T-helper 1 cell treated with Interleukin-12 subunit alpha and Interleukin-12 subunit beta and Interleukin-4 antibody, amounts not matched to agents 30 μg/mL and 1 μg/mL, for 36 hours (primary cell): ENCODE measurements around the gene ZNF853.
A peak's percentile ranks its signal among the peaks of the same experiment; 100 is the strongest.
"Not testable (repeated sequence)": the region's sequence is repeated elsewhere in the genome, so short reads cannot be mapped to it uniquely, and the experiment has no call there.

ENCODE experiments used
- H3K27ac Mint-ChIP-seq: one replicate; pipeline ENCODE4 v1.8.0; 2021; ENCODE audit warnings: mild to moderate bottlenecking, mixed read lengths
- H3K27me3 Mint-ChIP-seq: one replicate; pipeline ENCODE4 v1.8.0; 2021; ENCODE audit warnings: low read depth, mixed read lengths
- H3K36me3 Mint-ChIP-seq: one replicate; pipeline ENCODE4 v1.8.0; 2021; ENCODE audit warnings: low read depth, mixed read lengths
- H3K4me1 Mint-ChIP-seq: one replicate; pipeline ENCODE4 v1.8.0; 2021; ENCODE audit warnings: low read depth, mixed read lengths
- H3K4me3 Mint-ChIP-seq: one replicate; pipeline ENCODE4 v1.8.0; 2021; ENCODE audit warnings: mild to moderate bottlenecking, moderate library complexity, mixed read lengths
- H3K9me3 Mint-ChIP-seq: one replicate; pipeline ENCODE4 v1.8.0; 2021; ENCODE audit warnings: mixed read lengths

ZNF853 gene

DNA sequence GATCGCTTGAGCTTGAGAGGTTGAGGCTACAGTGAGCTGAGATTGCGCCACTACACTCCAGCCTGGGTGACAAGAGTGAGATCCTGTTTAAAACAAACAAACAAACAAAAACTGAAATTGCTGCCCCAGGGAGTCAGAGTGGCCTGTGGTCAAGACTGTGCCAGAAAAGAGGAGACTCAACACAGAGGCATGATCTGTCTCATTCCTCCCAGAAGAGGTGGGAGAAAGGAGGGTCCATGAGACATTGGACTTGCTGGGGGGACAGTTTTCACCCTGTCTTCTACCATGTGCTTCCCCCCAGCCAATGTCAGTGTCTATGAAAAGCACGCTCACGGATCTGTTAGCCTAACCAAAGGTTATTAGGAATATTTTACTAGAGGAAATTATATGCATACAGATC lies 3.2 kb downstream of the ZNF853 start:
- Mint-ChIP-seq H3K27ac (peak overlapping the region; percentile 15), H3K27me3 (peaks cover 29% of the 10 kb centered on the region), H3K36me3 (peaks cover 4% of the 10 kb centered on the region), H3K4me1 (peaks cover 9% of the 10 kb centered on the region), H3K9me3 (no peaks in the 10 kb centered on the region), H3K4me3 (no peak overlapping the region)

DNA sequence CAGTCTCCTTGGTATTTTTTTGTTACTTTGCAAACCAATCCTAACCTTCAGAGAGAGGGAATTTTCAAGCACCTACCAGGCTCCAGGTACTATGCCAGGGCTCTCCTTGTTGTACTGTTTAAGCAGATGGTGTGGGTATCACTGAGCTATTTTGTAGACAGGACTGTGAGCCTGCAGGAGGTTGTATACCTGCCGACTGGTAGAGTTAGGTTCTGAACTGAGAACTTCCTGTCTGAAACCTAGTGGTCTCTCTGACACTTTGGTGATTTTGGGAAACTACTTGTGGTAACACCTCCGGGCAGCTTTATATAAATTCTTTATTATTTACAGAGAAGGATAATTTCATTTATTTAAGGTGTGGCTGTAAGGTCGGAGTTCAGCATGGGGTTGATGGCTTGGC lies 4.6 kb downstream of the ZNF853 start:
- peaks cover 1% of the 10 kb centered on the region for H3K36me3 Mint-ChIP-seq
- peaks cover 18% of the 10 kb centered on the region for H3K4me1 Mint-ChIP-seq
- H3K4me3 Mint-ChIP-seq = no peak overlapping the region

DNA sequence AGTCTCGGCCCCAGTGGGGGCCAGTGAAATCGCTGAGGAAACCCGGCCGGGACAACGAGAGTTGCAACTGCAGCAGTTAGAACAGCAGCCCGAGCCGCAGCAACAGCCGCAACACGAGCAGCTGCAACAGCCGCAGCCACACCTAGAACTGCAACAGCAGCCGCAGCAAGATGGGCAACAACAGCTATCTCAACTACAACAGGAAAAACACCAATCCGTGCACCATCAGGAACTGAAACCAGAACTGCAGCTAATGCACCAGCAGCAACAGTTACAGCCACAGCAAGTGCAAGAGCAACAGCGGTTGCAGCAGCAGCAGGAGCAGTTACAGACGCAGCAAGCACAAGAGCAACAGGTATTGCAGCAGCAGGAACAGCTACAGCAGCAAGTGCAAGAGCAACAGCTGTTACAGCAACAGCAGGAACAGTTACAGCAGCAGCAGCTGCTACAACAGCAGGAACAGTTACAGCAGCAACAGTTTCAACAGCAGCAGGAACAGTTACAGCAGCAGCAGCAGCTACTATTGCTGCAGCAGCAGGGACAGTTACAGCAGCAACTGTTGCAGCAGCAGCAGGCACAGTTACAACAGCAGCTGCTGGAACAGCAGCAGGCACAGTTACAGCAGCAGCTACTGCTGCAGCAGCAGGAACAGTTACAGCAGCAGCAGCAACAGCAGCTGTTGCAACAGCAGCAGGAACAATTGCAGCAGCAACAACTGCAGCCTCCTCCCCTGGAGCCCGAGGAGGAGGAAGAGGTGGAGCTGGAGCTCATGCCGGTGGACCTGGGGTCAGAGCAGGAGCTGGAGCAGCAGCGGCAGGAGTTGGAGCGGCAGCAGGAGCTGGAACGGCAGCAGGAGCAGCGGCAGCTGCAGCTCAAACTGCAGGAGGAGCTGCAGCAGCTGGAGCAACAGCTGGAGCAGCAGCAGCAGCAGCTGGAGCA lies 6.1 kb downstream of the ZNF853 start:
- Mint-ChIP-seq H3K4me1 (peaks cover 18% of the 10 kb centered on the region), H3K27ac (no peak overlapping the region), H3K9me3 (no peaks in the 10 kb centered on the region), H3K36me3 (peaks cover 1% of the 10 kb centered on the region), H3K4me3 (no peak overlapping the region), H3K27me3 (peaks cover 15% of the 10 kb centered on the region)

More for the DNA sequence above, 4.6 kb downstream of the ZNF853 start:
- Mint-ChIP-seq H3K27ac (no peak overlapping the region), H3K27me3 (peaks cover 19% of the 10 kb centered on the region), H3K9me3 (no peaks in the 10 kb centered on the region)

DNA sequence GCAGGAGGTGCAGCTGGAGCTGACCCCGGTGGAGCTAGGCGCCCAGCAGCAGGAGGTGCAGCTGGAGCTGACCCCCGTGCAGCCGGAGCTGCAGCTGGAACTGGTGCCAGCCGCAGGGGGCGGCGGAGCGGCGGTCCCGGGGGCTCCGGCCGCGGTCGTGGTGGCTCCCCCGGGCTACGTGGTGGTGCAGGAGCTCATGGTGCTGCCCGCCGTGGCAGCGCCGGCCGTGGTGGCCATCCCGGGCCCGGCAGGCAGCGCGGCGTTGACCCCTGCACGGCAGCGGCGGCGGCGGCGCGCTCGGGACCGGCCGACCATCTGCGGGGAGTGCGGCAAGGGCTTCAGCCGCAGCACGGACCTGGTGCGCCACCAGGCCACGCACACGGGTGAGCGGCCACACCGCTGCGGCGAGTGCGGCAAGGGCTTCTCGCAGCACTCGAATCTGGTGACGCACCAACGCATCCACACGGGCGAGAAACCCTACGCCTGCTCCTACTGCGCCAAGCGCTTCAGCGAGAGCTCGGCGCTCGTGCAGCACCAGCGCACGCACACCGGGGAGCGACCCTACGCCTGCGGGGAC lies 6.8 kb downstream of the ZNF853 start:
- Mint-ChIP-seq H3K27ac (no peak overlapping the region), H3K9me3 (no peaks in the 10 kb centered on the region), H3K27me3 (peaks cover 11% of the 10 kb centered on the region), H3K4me1 (peaks cover 18% of the 10 kb centered on the region), H3K4me3 (no peak overlapping the region), H3K36me3 (no peaks in the 10 kb centered on the region)

DNA sequence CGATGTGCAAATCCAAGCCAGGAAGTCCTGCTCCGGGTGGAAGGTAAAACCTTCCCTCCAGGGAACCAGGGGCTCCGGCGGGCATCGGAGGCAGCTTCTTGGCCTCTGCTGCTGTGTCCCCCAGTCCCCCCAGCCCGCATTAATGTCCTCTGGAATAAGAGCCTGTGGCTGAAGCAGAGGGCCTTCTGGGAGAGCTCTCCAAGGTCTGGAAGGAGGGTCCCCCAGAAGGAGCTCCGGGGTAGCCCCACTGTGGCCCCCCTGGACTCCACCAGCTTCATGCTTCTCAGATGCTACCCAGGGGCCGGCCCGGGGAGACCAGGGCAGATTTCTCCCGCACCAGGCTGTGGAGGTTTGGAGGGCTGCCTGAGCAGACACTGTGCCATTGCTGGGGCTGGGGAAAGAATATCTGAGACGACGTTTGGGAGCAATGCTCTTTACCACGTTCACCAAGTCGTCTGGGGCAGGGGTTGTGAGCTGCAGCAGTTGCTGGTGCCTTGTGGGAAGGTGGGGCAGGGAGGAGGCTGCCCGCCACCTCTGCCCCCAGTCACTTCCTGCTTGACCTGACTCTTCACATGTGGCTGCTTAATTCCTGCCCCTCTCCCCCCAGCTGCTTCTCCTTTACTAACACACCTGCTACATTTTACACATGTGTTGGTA lies 8.3 kb downstream of the ZNF853 start:
- peak overlapping the region; percentile 57 for H3K27ac Mint-ChIP-seq
- H3K27me3 Mint-ChIP-seq = peaks cover 4% of the 10 kb centered on the region
- no peaks in the 10 kb centered on the region for H3K9me3 Mint-ChIP-seq
- peaks cover 18% of the 10 kb centered on the region for H3K4me1 Mint-ChIP-seq
- H3K36me3 Mint-ChIP-seq = no peaks in the 10 kb centered on the region
- H3K4me3 Mint-ChIP-seq = peak overlapping the region; percentile 50

DNA sequence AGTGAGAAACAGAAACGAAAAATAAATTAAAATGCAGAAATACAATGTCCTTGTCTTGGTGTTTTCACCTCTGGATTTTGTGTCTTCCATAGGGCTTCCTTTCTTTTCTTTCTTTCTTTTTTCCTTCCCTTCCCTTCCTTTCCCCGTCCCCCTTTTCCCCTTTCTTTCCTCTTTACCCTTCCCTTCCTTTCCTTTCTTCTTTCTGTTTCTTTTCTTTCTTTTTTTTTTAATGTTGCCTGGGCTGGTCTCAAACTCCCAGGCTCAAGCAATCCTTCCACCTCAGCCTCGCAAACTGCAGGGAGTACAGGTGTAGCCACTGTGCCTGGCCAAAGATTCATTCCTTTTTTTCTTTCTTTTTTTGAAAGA lies 8.8 kb downstream of the ZNF853 start:
- peak overlapping the region; percentile 50 for H3K4me3 Mint-ChIP-seq
- H3K4me1 Mint-ChIP-seq = peaks cover 18% of the 10 kb centered on the region
- no peaks in the 10 kb centered on the region for H3K9me3 Mint-ChIP-seq
- H3K27me3 Mint-ChIP-seq = peaks cover 4% of the 10 kb centered on the region
- H3K36me3 Mint-ChIP-seq = no peaks in the 10 kb centered on the region
- H3K27ac Mint-ChIP-seq = peak overlapping the region; percentile 66

DNA sequence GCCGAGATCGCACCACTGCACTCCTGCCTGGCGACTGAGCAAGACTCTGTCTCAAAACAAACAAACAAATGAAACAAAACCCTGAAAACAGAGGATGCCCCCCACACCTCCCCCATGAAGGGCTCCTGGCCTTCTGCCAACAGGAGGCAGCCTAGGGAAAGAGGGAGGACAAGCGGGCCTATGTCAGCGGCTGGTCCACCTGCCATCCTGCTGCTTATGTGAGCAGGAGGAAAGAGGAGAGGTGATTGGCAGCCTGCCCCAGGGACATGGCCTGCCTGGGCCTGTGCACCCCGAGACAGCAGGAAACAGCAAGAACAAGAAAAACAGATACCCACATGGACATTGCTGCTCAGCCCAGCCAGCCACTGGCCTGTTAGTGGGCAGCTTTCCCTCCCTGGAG lies 12.6 kb downstream of the ZNF853 start:
- no peak overlapping the region for H3K4me3 Mint-ChIP-seq
- peaks cover 9% of the 10 kb centered on the region for H3K4me1 Mint-ChIP-seq
- no peaks in the 10 kb centered on the region for H3K36me3 Mint-ChIP-seq
- H3K9me3 Mint-ChIP-seq = no peaks in the 10 kb centered on the region
- H3K27ac Mint-ChIP-seq = no peak overlapping the region
- H3K27me3 Mint-ChIP-seq = no peaks in the 10 kb centered on the region

DNA sequence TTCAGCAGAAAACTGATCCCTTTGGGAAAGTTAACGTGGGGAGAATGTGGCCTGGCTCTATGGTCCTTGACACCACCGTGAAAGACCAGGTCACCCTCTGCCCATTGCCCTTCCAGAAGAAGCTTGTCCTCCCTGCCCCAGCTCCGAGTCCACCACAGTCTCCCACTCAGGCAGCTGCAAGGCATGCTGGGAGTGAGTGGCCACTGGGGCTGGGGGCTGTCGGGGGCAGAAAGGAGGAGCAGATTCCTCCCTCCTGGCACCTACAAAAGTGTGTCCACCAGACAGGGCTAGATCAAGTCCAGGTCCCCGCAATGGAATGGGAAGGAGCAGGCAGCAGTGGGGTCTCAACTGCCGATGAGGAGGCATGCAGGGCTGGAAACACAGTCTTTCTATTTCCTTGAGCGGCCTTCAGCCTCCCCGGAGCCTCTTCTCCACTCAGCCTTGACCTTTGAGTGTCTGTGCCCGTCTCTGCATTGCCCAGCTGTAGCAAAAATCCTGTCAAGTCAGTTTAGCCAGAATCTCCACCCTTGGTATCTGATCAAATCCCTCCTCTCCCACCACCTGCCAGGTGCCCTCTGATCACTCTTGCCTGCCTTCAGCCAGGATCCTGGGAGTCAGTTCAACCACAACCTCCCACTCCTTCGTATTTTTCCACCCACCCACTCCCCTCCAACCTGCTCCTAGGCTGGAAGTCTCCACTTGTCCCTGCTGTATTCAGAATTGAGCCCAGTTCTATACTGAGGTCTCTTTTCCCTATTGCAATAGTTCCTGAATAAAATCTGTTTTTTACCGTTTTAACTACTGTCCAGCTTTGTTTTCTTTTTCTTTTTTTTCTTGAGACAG lies 14.8 kb downstream of the ZNF853 start:
- no peaks in the 10 kb centered on the region for H3K36me3 Mint-ChIP-seq
- H3K27me3 Mint-ChIP-seq = no peaks in the 10 kb centered on the region
- H3K27ac Mint-ChIP-seq = no peak overlapping the region
- no peak overlapping the region for H3K4me3 Mint-ChIP-seq
- no peaks in the 10 kb centered on the region for H3K4me1 Mint-ChIP-seq
- H3K9me3 Mint-ChIP-seq = peaks cover 4% of the 10 kb centered on the region

DNA sequence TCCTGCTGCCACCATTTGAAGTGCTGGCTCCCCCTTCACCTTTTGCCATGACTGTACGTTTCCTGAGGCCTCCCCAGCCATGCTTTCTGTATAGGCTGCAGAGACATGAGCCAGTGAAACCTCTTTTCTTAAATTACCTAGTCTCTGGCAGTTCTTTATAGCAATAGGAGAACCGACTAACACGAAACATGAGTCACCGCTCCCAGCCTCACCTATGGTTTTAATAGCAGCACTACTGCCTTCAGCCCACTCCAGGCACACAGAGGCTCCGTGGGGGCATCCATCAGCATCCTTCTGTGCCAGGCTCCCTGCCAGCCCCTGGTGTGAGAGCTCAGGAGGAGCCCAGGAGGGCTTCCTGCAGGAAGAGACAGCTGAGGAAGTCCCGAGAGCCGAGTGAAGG lies 16.2 kb downstream of the ZNF853 start:
- Mint-ChIP-seq H3K4me3 (no peak overlapping the region), H3K4me1 (peaks cover 1% of the 10 kb centered on the region), H3K36me3 (no peaks in the 10 kb centered on the region), H3K27ac (no peak overlapping the region), H3K27me3 (no peaks in the 10 kb centered on the region), H3K9me3 (peaks cover 4% of the 10 kb centered on the region)

DNA sequence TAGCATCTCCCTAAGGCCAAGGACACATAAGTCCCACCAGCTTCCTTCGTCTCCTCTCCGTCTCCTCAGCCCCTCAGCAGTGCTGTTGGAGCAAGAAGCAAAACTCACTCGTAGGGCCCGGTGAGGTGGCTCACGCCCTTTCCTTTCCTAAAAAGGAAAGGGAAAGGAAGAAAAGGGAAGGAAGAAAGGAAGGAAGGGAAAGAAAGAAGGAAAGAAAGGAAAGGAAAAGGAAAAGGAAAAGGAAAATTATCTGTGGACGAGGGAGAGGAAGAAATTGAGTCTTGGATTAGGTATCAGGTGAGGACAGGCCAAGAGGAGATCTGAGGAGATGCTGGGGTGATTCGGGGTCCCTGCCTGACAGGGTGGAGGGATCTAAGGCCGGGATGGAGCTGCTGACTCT lies 18.6 kb downstream of the ZNF853 start:
- H3K4me1 Mint-ChIP-seq = peaks cover 7% of the 10 kb centered on the region
- peaks cover 4% of the 10 kb centered on the region for H3K9me3 Mint-ChIP-seq
- H3K27me3 Mint-ChIP-seq = no peaks in the 10 kb centered on the region
- no peak overlapping the region for H3K27ac Mint-ChIP-seq
- peaks cover 5% of the 10 kb centered on the region for H3K36me3 Mint-ChIP-seq
- no peak overlapping the region for H3K4me3 Mint-ChIP-seq

DNA sequence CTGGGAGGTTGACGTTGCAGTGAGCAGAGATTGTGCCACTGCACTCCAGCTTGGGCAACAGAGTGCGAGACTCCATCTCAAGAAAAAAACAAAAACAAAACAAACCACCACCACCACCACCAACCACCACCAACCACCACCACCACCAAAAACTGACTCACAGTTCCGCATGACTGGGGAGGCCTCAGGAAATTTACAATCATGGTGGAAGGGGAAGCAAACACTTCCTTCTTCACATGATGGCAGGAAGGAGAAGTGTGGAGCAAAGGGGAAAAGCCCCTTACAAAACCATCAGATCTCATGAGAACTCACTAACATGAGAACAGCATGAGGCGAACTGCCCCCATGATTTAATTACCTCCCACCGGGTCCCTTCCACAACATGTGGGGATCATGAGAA lies 19.6 kb downstream of the ZNF853 start:
- peaks cover 13% of the 10 kb centered on the region for H3K36me3 Mint-ChIP-seq
- H3K4me1 Mint-ChIP-seq = peaks cover 15% of the 10 kb centered on the region
- H3K27me3 Mint-ChIP-seq, H3K4me3 Mint-ChIP-seq, H3K9me3 Mint-ChIP-seq, H3K27ac Mint-ChIP-seq: not testable (repeated sequence)

DNA sequence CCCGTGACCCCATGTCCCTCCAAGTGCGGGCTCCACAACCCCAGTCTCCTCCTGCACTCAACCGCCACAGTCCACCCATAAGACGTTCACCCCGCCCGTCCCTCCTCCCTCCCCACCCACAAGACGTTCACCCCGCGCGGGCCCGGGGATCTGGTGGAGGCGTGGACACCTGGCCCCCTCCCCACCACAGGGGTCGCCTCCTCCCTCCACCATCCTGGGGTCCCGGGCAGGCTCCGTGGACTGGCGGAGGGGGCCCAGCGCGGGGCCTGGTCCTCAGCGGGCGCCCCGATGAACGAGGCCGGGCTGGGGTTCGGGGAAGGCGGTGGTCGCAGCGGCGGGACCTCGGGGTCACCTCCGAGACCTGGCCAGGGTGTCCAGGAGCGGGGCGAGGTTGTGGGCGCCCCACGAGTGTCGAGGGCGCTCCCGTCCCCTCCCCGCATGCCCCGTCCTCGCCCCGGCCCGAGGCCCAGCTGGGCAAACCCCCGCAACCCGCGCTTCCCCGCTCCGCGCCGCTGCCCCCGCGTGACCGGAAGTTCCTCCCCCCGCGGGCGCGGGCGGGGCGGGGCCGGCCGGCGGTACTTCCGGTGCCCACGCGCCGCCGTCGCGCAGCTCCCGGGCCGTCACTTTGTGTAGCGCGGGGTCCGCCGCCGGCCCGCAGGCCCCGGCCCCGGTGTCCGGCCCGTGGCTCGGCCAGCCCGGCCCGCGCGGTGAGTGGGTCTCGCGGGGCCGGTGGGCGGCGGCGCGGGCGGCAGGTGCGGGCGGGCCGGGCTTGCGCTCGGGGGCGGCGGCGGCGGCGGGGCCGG lies 21.5 kb downstream of the ZNF853 start, which contains the start of gene ZNF316:
ZNF316 (plus strand) TSS at position 578 of the 803 bp plus-strand sequence. CDS start 5,092 bp downstream, outside the sequence.
- Mint-ChIP-seq H3K27ac (peak within 1 kb of the TSS; percentile 63), H3K4me1 (peaks cover 18% of the 10 kb centered on the region), H3K36me3 (peaks cover 20% of the 10 kb centered on the region), H3K27me3 (no peaks in the 10 kb centered on the region), H3K9me3 (peaks cover 4% of the 10 kb centered on the region), H3K4me3 (peak within 1 kb of the TSS; percentile 81)

DNA sequence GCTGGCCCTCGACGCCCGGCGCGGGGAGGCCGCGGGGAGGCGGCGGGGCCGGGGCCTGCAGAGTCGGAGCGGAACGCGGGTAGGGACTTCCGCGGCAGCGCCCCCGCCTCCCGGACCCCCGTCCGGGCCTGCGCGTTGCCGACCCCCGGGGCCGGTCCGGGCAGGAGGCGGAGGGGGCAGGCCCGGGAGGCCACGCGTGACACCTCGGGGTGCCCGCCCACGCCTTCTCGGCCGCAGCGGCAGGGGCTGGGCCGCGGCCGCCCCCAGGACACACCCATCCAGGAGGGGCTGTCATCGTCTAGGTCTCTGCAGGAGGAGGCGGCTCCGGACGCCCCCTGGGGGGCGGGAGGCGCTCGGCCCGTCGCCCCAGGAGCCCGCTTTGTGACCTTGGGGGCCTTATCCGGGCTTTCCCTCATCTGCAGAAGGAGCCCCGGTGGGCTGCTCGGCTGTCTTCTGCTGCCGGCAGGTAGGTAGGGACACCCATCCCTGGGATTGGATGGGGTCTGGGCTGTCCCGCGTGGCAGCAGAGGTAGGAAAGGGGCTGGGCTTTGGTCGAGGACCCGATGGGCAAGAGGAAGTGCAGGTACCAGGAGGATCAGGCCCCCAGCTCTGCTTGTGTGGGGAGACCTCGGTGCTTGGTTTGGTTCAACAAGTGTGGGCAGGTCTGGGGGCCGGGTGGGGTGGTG lies 22.3 kb downstream of the ZNF853 start:
- peaks cover 24% of the 10 kb centered on the region for H3K36me3 Mint-ChIP-seq
- no peaks in the 10 kb centered on the region for H3K27me3 Mint-ChIP-seq
- H3K9me3 Mint-ChIP-seq = peaks cover 4% of the 10 kb centered on the region
- H3K4me1 Mint-ChIP-seq = peaks cover 18% of the 10 kb centered on the region
- H3K4me3 Mint-ChIP-seq = peak overlapping the region; percentile 81
- peak overlapping the region; percentile 56 for H3K27ac Mint-ChIP-seq
